GM21619 (cell line): ENCODE measurements around the gene C22orf23.
"Not testable (repeated sequence)": the region's sequence is repeated elsewhere in the genome, so short reads cannot be mapped to it uniquely, and the experiment has no call there.

ENCODE experiments used
- ATAC-seq: cut with Tn5 transposase; IDR thresholded peaks from one replicate; pipeline ENCODE4 v1.9.1; 2021; ENCODE audit not compliant: unreplicated experiment

C22orf23 gene

DNA sequence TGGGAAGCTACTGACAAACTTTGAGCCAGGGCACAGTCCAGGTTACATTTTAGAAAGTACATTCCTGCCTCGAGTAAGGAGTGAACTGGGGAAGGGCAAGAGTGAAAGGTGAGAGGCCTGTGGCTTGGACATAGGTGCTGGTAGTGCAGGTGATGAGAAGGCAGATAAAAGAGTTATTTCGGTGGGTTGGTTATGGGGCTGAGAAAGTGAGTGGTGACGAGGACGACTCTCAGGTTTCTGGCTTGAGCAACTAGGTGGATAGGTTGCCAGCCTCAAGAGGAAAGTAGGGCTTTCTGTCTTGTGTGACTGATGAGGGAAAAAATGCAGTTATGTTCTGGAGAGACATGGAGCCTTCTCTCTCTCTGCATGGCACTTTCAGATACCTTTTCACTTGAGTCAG lies 3.8 kb upstream of the C22orf23 start:
- ATAC-seq, result no peak

DNA sequence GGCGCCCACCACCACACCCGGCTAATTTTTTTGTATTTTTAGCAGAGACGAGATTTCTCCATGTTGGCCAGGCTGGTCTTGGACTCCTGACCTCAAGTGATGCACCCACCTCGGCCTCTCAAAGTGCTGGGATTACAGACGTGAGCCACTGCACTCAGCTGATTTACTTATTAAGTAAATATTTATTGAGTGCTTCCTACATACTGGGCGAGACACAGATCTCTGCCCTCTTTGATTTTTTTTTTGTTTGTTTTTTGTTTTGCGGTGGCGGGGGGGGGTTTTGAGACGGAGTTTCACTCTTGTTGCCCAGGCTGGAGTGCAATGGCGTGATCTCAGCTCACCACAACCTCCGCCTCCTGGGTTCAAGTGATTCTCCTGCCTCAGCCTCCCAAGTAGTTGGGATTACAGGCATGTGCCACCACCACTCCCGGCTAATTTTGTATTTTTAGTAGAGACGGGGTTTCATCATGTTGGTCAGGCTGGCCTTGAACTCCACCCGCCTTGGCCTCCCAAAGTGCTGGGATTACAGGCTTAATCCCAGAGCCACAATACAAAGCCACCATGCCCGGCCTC lies 2.5 kb upstream of the C22orf23 start:
- not testable (repeated sequence) for ATAC-seq

- ATAC-seq, result no peak
Observed at GRCh38 chr22:37954686-37955085, 1.3 kb upstream of the C22orf23 start.

GRCh38 chr22:37953062-37953436 lies 352 bp downstream of the C22orf23 start:
- no peak for ATAC-seq

DNA sequence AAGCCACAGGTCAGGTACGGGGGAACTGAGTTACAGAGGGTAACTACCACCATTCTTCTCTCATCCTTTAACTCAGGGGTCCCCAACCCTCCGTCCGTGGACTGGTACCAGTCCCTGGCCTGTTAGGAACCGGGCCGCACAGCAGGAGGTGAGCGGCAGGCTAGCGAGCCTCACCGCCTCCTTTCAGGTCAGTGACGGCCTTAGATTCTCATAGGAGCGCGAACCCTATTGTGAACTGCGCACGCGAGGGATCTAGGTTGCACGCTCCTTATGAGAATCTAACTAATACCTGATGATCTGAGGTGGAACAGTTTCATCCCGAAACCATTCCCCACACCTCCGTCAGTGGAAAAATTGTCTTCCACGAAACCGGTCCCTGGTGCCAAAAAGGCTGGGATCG lies 772 bp downstream of the C22orf23 start:
- ATAC-seq, result not testable (repeated sequence)

GRCh38 chr22:37951305-37951704 lies 2.1 kb downstream of the C22orf23 start:
- no peak for ATAC-seq

DNA sequence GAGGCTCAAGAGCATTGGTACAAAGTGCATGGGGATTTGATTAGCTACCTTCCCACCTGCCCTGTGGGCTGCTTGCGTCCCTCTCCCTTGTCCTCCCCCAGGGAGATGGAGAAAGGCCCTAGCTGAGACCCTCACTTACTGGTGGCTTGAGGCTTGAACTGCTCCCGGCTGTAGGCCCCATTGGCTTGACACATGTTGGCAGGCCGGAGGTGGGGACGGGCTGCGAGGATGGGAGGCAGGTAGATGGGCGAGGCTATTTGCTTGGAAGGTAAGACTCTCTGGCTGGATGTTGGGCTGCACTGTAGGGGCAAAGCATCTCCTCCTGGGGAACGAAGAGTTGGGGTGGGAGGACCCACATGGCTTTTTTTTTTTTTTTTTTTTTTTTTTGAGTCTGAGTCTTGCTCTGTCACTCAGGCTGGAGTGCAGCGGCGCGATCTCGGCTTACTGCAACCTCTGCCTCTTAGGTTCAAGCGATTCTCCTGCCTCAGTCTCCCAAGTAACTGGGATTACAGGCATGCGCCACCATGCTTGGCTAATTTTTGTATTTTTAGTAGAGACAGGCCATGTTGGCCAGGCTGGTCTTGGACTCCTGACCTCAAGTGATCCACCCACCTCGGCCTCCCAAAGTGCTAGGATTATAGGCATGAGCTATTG lies 6.1 kb downstream of the C22orf23 start:
- ATAC-seq, result not testable (repeated sequence)

- ATAC-seq, result not testable (repeated sequence)
Observed at GRCh38 chr22:37944423-37944822, 9.0 kb downstream of the C22orf23 start.

DNA sequence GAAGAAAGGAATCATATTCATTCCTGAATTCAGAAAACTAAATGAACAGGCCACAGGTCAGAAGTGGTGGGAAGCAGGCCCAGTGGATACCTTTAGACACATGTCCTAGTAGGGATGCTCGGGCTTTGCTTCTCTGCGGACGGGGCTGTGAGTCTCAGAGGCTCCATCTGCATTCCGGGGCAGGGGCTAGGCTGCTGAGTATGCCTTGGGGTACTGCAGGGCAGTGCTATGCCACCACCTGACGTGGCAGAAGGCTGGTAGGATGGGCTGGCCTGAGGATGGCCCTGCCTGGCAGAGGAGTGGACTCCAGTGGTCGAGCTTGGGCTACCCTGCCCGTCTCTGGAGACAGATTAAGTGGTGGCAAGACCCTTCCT lies 9.6 kb downstream of the C22orf23 start:
- ATAC-seq, result no peak

- ATAC-seq, result no peak
Observed at GRCh38 chr22:37943136-37943824, 10.1 kb downstream of the C22orf23 start.

DNA sequence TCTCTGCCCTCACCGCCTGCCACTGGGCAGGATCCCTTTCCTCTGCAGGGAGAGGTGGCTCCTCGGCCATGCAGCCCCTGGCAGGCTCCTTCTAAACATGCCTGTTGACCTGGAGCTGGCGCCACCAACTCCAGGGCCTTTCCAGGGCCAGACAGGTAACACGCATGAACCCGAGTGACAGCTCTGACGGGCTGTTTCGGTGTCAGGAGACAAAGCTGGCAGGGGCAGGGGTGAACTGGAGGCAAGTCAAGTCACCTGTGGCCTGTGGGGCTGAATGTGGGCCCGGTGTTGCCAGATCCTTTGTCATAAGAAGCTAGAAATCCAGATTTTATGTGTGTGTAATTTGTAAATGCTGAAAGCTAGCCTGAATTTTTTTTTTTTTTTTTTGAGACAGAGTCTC lies 11.3 kb downstream of the C22orf23 start:
- ATAC-seq, result no peak

- ATAC-seq, result no peak
Observed at GRCh38 chr22:37940698-37941376, 12.6 kb downstream of the C22orf23 start.

DNA sequence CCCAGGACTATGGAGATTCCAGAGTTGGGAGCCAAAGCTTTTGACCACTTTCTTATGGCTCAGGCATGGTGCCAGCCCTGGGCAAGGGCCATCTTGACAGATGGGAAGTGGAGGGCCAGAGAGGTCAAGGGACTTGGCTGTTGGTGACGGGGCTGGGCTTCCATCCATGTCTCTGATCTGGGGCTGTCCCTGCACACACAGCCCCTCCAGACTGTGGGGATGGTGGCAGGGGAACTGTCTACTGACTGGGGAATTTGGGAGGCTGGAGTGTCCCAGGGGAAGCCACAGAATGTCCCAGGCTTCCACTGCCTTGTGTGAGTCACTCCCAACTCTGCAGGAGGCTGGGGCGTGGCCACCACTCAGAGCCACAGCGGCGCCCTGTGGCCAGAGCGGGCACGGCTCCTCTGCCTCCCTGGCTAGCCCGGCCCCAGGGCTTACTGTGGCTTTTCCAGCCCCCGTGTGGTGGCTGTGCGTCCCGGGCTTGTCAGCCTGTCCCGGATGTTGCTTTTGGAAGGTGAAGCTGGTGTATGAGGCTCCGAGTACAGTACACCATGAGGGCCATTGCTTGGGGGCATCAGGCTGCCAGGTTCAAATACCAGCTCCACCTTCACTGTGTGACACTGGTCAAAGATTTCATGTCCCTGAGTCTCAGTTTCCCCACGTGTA lies 19.6 kb downstream of the C22orf23 start:
- peak; percentile 74 for ATAC-seq

- ATAC-seq, result no peak
Observed at GRCh38 chr22:37932821-37933578, 20.4 kb downstream of the C22orf23 start.

- no peak for ATAC-seq
Observed at GRCh38 chr22:37932401-37932800, 21.0 kb downstream of the C22orf23 start.

DNA sequence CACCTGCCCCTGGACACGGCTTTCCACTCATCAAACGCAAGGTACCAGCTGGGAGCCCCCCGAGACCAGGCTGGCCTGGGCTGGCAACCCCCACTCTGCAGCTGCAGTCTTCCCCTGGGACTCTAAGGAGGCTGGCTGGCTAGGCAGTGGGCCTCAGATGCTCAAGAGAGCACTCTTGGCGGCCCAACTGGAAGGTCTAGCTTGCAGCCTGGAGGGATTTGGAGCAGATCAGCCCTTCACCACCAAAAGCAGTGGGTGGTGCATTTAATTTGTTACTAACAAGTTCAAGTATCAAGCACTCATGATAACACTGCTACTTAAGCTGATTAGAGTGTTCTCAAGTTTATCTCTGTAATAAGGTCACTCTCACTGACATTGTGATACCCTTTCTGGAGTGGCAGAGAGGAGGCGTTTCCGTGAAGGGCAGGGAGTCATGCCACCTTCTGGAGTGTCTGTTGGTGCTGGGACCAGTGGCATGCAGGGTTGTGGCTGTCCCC lies 21.5 kb downstream of the C22orf23 start:
- no peak for ATAC-seq

DNA sequence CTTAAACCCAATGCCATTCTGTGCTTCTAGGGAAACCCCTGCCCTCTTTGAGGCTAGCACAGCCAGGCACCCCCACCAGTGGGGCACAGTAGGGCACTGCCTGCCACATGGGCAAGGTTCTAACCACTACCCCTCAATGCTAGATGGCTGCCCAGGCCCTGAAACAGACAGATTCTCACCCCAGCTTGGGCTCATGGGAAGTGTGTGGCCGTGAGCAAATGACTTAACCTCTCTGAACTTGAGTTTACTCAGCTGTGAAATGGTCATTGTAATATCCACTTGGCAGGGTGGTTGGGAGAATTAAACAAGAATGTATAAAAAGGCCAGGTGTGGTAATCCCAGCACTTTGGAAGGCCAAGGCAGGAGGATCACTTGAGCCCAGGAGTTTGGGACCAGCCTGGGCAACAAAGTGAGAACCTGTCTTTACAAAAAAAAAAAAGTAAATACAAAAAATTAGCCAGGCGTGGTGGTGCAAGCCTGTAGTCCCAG lies 22.4 kb downstream of the C22orf23 start:
- ATAC-seq, result no peak

- no peak for ATAC-seq
Observed at GRCh38 chr22:37930270-37930951, 23.0 kb downstream of the C22orf23 start.

GRCh38 chr22:37929390-37929789 lies 24.0 kb downstream of the C22orf23 start:
- no peak for ATAC-seq

DNA sequence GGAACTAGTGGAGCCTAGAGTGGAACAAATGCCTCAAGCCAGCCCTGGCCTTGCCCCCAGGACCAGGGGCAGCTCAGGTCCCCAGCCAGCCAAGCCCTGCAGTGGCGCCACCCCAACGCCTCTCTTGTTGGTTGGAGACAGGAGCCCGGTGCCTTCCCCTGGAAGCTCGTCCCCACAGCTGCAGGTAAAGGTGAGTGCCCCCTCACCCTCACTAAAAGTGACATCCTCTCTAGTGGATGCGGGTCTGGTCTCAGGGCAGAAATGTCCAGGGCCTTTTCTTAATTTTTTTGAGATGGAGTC lies 25.8 kb downstream of the C22orf23 start:
- no peak for ATAC-seq
